B cell (primary cell): ENCODE measurements around the gene SLC15A4. TPM values are rescaled to one million over a fixed set of nuclear protein-coding genes. Genes with fewer than 3 reads are reported as not detected.
"Not testable (repeated sequence)": the region's sequence is repeated elsewhere in the genome, so short reads cannot be mapped to it uniquely, and the experiment has no call there.

Experiments used
- ATAC-seq: fragments of 200-7000 bp; cut with Tn5 transposase; one replicate; pipeline ENCODE4 v1.10.0; 2021; ENCODE audit warnings: low read depth, mild to moderate bottlenecking, moderate number of reproducible peaks, moderate library complexity
- CTCF ChIA-PET: fragments of 350-600 bp; sonication (Branson Sonifier 250); formaldehyde crosslinking; loops from one replicate; lab custom pipeline; 2021; ENCODE audit warnings: antibody characterized with exemption, inconsistent platforms; lab: Charles Lee
- POLR2A ChIA-PET: fragments of 350-600 bp; sonication (Branson Sonifier 250); formaldehyde crosslinking; loops from one replicate; lab custom pipeline; 2021; ENCODE audit warnings: antibody characterized with exemption; lab: Charles Lee
- DNase-seq: peaks from one replicate; pipeline ENCODE4 v3.0.0; 2013
- H2AFZ ChIP-seq: 2 replicates; pipeline ENCODE4 v1.6.1; 2012; ENCODE audit warnings: mild to moderate bottlenecking, low read depth, low read length; ENCODE audit not compliant: insufficient read depth, poor library complexity, severe bottlenecking
- H3K27ac ChIP-seq, 2 donors: 1 replicate in 1 of 2; 2 replicates in 1 of 2; pipeline ENCODE4 v1.5.1; 2012 to 2013; ENCODE audit warnings: low read length in 2 of 2, mild to moderate bottlenecking in 2 of 2, moderate library complexity in 1 of 2
- H3K27me3 ChIP-seq, 4 experiments: fragments of 200-600 bp in 1 of 4; sonication (generic) in 1 of 4; replicated peaks in 1 of 4; 1 replicate in 2 of 4; 2 replicates in 2 of 4; pipeline versions ENCODE4 v1.6.1 to v1.7.0; 2013 to 2016; ENCODE audit warnings: low read length in 3 of 4, mild to moderate bottlenecking in 2 of 4, mixed read lengths in 1 of 4, moderate library complexity in 1 of 4; ENCODE audit not compliant: insufficient read depth in 4 of 4, control insufficient read depth in 3 of 4; ENCODE audit errors: control extremely low read depth in 1 of 4
- H3K36me3 ChIP-seq, 2 experiments: replicated peaks in 1 of 2; 1 replicate in 1 of 2; 2 replicates in 1 of 2; pipeline versions ENCODE4 v1.6.1 to v1.7.1; 2013; ENCODE audit warnings: low read length in 1 of 2; ENCODE audit not compliant: insufficient read depth in 2 of 2, control insufficient read depth in 1 of 2; ENCODE audit errors: control extremely low read depth in 1 of 2, extremely low read depth in 1 of 2
- H3K4me1 ChIP-seq, 2 donors: fragments of 200-600 bp in 1 of 2; sonication (generic) in 1 of 2; 1 replicate in 1 of 2; 2 replicates in 1 of 2; pipeline versions ENCODE4 v1.5.1 to v1.6.1; 2013 to 2017; ENCODE audit warnings: low read length in 2 of 2; ENCODE audit not compliant: control insufficient read depth in 2 of 2, insufficient read depth in 2 of 2
- H3K4me2 ChIP-seq: replicated peaks from 2 replicates; pipeline ENCODE3; 2012; ENCODE audit warnings: mild to moderate bottlenecking, low read depth, low read length; ENCODE audit not compliant: poor library complexity, severe bottlenecking
- H3K4me3 ChIP-seq, 5 experiments: fragments of 200-600 bp in 1 of 5; sonication (generic) in 1 of 5; 1 replicate in 3 of 5; 2 replicates in 2 of 5; pipeline versions ENCODE4 v1.5.1 to v1.7.0; 2011 to 2016; ENCODE audit warnings: low read length in 4 of 5, mild to moderate bottlenecking in 4 of 5, low read depth in 2 of 5, control low read depth in 1 of 5, moderate library complexity in 1 of 5; ENCODE audit not compliant: insufficient read depth in 1 of 5; ENCODE audit errors: control extremely low read depth in 1 of 5, extremely low read depth in 1 of 5
- H3K79me2 ChIP-seq: fragments of 200-600 bp; sonication (generic); one replicate; pipeline ENCODE4 v1.6.0; 2016; ENCODE audit warnings: low read length; ENCODE audit not compliant: control insufficient read depth, insufficient read depth
- H3K9ac ChIP-seq: fragments of 200-600 bp; sonication (generic); 2 replicates; pipeline ENCODE4 v1.6.1; 2017; ENCODE audit warnings: mild to moderate bottlenecking, low read length, moderate library complexity
- H3K9me3 ChIP-seq, 3 donors: one replicate each; pipeline versions ENCODE4 v1.6.1 to v1.7.1; 2013; ENCODE audit warnings: low read length in 2 of 3; ENCODE audit not compliant: control insufficient read depth in 2 of 3, insufficient read depth in 1 of 3; ENCODE audit errors: control extremely low read depth in 1 of 3
- H4K20me1 ChIP-seq: 2 replicates; pipeline ENCODE4 v1.6.0; 2012; ENCODE audit warnings: mild to moderate bottlenecking, low read length; ENCODE audit not compliant: insufficient read depth, control insufficient read depth, poor library complexity, severe bottlenecking
- H3K27ac Mint-ChIP-seq: one replicate; pipeline ENCODE4 v1.8.0; 2021; ENCODE audit warnings: mixed read lengths
- H3K27me3 Mint-ChIP-seq: one replicate; pipeline ENCODE4 v1.8.0; 2021; ENCODE audit warnings: mixed read lengths
- H3K4me1 Mint-ChIP-seq: one replicate; pipeline ENCODE4 v1.8.0; 2021; ENCODE audit warnings: mixed read lengths
- H3K4me3 Mint-ChIP-seq: one replicate; pipeline ENCODE4 v1.8.0; 2021; ENCODE audit warnings: mixed read lengths
- H3K9me3 Mint-ChIP-seq: one replicate; pipeline ENCODE4 v1.8.0; 2022; ENCODE audit warnings: mixed read lengths; ENCODE audit not compliant: insufficient read depth
- CTCF ChIP-seq: fragments of 200-600 bp; IDR thresholded peaks from one replicate; pipeline ENCODE4 v1.8.0; 2022; ENCODE audit warnings: antibody characterized with exemption, mild to moderate bottlenecking
- EZH2 ChIP-seq: IDR thresholded peaks from 2 replicates; pipeline ENCODE4 v1.6.1; 2012; ENCODE audit warnings: borderline replicate concordance, low read depth, mild to moderate bottlenecking, moderate library complexity, low read length; ENCODE audit not compliant: insufficient read depth, poor library complexity, severe bottlenecking
- WGBS: methylation state at CpG from one replicate; pipeline ENCODE4 v1.1.5; 2013; ENCODE audit warnings: missing lambda C conversion rate; ENCODE audit not compliant: insufficient coverage; 5-methylcytosine and 5-hydroxymethylcytosine counted together
- intact Hi-C: fragments of 100-400 bp; cut with micrococcal nuclease; formaldehyde crosslinking; loops from one replicate; pipeline ENCODE4 v1.10.0; 2022
- polyA plus RNA-seq: library from polyadenylated mRNA; depleted of rRNA; stranded (reverse); fragments of >200 nt; gene quantifications from 2 replicates; pipeline ENCODE4 v1.2.3, GENCODE V29; 2012
- total RNA-seq, 2 donors: library from RNA; stranded (reverse); fragments of 120-200 nt in 1 of 2; gene quantifications; 1 replicate in 1 of 2; 2 replicates in 1 of 2; pipeline versions ENCODE4 v1.2.3 to v1.2.4, GENCODE V29; 2013 to 2022

The SLC15A4 gene
- total and polyA plus RNA-seq, 2 donors (not counting 1 experiment from before 2014, with no cell fraction given), result 48.9 to 67.2 TPM

- WGBS, result 94% methylated on average over 2 of the region's 3 CpGs
- TF ChIP-seq CTCF (no peak), EZH2 (no peak)
- peaks cover 0 to 27% (median 12%) of the 10 kb centered on the region in 4 experiments for H3K27me3 ChIP-seq
- H2AFZ ChIP-seq, result no peak overlapping the region
- peaks cover 4% of the 10 kb centered on the region for H3K4me1 Mint-ChIP-seq
- no peak for DNase-seq
- no peaks in the 10 kb centered on the region for H3K36me3 ChIP-seq
- peaks cover 0 to 11% (median 0%) of the 10 kb centered on the region in 3 donors for H3K9me3 ChIP-seq
- H3K9ac ChIP-seq, result no peak overlapping the region
- no peaks in the 10 kb centered on the region for H3K9me3 Mint-ChIP-seq
- POLR2A ChIA-PET, result no interaction called here
- no peak for ATAC-seq
- H4K20me1 ChIP-seq, result no peaks in the 10 kb centered on the region
- H3K4me3 Mint-ChIP-seq, result no peak overlapping the region
- CTCF ChIA-PET, result no interaction called here
- peaks cover 10% of the 10 kb centered on the region in 2 donors for H3K4me1 ChIP-seq
- H3K27me3 Mint-ChIP-seq, result peaks cover 11% of the 10 kb centered on the region
- no peak overlapping the region for H3K4me2 ChIP-seq
- H3K79me2 ChIP-seq, result no peaks in the 10 kb centered on the region
- intact Hi-C loops, result no loop called here
- no peak overlapping the region for H3K27ac Mint-ChIP-seq
- no peak overlapping the region for H3K27ac ChIP-seq
- H3K4me3 ChIP-seq, result no peak overlapping the region
Observed at GRCh38 chr12:128850400-128850799, 26.6 kb upstream of the SLC15A4 start.

- Histone ChIP-seq H3K27me3 (peaks cover 0 to 27% (median 11%) of the 10 kb centered on the region in 4 experiments), H3K4me1 (peaks cover 10% of the 10 kb centered on the region in 2 donors), H3K9me3 (peaks cover 0 to 11% (median 0%) of the 10 kb centered on the region in 3 donors)
- H2AFZ ChIP-seq, intact Hi-C loops, DNase-seq, H3K36me3 ChIP-seq, H4K20me1 ChIP-seq, CTCF ChIA-PET, H3K9ac ChIP-seq, H3K27ac Mint-ChIP-seq, H3K4me1 Mint-ChIP-seq, ATAC-seq, H3K4me3 Mint-ChIP-seq, H3K27ac ChIP-seq, H3K79me2 ChIP-seq, H3K4me2 ChIP-seq, POLR2A ChIA-PET, H3K27me3 Mint-ChIP-seq, H3K4me3 ChIP-seq, H3K9me3 Mint-ChIP-seq: not testable (repeated sequence)
- 60% methylated on average over 2 of the region's 6 CpGs for WGBS
Observed at GRCh38 chr12:128849806-128850205, 26.0 kb upstream of the SLC15A4 start.
